IMR-90 (cell line): ENCODE results near the gene CCDC54.

Experiments used
- BHLHE40 ChIP-seq: fragments of 150-350 bp; IDR thresholded peaks from 2 replicates; pipeline ENCODE4 v1.6.1; 2016; ENCODE audit warnings: mild to moderate bottlenecking, low read depth, low read length
- CEBPB ChIP-seq: IDR thresholded peaks from 2 replicates; pipeline ENCODE4 v1.6.1; 2012; ENCODE audit warnings: low read depth, low read length, improper control_type of control experiment
- CHD1 ChIP-seq: IDR thresholded peaks from 2 replicates; pipeline ENCODE4 v1.6.1; 2012; ENCODE audit warnings: low read depth, low read length, improper control_type of control experiment
- CTCF ChIP-seq: conservative IDR thresholded peaks from 2 replicates; pipeline ENCODE4 v1.5.1; 2012; ENCODE audit warnings: mild to moderate bottlenecking, low read depth, low read length, improper control_type of control experiment
- ELK1 ChIP-seq: fragments of 150-350 bp; IDR thresholded peaks from 2 replicates; pipeline ENCODE4 v1.6.1; 2016; ENCODE audit warnings: low read depth, mild to moderate bottlenecking, low read length, moderate library complexity, borderline replicate concordance
- FOS ChIP-seq: fragments of 150-350 bp; IDR thresholded peaks from 2 replicates; pipeline ENCODE4 v1.6.1; 2016; ENCODE audit warnings: low read depth, low read length
- MAFK ChIP-seq: IDR thresholded peaks from 2 replicates; pipeline ENCODE4 v1.6.1; 2012; ENCODE audit warnings: low read depth, low read length, improper control_type of control experiment
- MXI1 ChIP-seq: IDR thresholded peaks from 2 replicates; pipeline ENCODE4 v1.6.1; 2012; ENCODE audit warnings: low read depth, mild to moderate bottlenecking, low read length, moderate library complexity, borderline replicate concordance
- NFE2L2 ChIP-seq: fragments of 150-350 bp; IDR thresholded peaks from 2 replicates; pipeline ENCODE4 v1.6.1; 2016; ENCODE audit warnings: low read depth, mild to moderate bottlenecking, low read length
- POLR2A ChIP-seq: IDR thresholded peaks from 2 replicates; pipeline ENCODE4 v1.6.1; 2012; ENCODE audit warnings: mild to moderate bottlenecking, low read depth, low read length
- RCOR1 ChIP-seq: IDR thresholded peaks from 2 replicates; pipeline ENCODE4 v1.6.1; 2012; ENCODE audit warnings: mild to moderate bottlenecking, low read length, improper control_type of control experiment; ENCODE audit not compliant: insufficient replicate concordance
- RFX5 ChIP-seq: IDR thresholded peaks from 2 replicates; pipeline ENCODE4 v1.8.0; 2012; ENCODE audit warnings: low read depth, mild to moderate bottlenecking, low read length, moderate library complexity
- SMC3 ChIP-seq: fragments of 150-350 bp; IDR thresholded peaks from 2 replicates; pipeline ENCODE4 v1.6.1; 2016; ENCODE audit warnings: low read depth, mild to moderate bottlenecking, antibody characterized with exemption, low read length, moderate library complexity
- USF2 ChIP-seq: fragments of 150-350 bp; IDR thresholded peaks from 2 replicates; pipeline ENCODE4 v1.6.1; 2017; ENCODE audit warnings: mild to moderate bottlenecking, antibody characterized with exemption, low read length, low read depth

GRCh38 chr3:107411056-107411455 lies 33.8 kb downstream of the CCDC54 start:
- no peak for TF ChIP-seq CTCF
- no peak for TF ChIP-seq USF2
- TF ChIP-seq RFX5: no peak
- no peak for TF ChIP-seq POLR2A
- no peak for TF ChIP-seq SMC3
- no peak for TF ChIP-seq NFE2L2
- no peak for TF ChIP-seq MAFK
- TF ChIP-seq CHD1: no peak
- no peak for TF ChIP-seq MXI1
- no peak for TF ChIP-seq RCOR1
- TF ChIP-seq FOS: no peak
- TF ChIP-seq ELK1: no peak
- TF ChIP-seq BHLHE40: no peak
- TF ChIP-seq CEBPB: no peak
